ENCODE results near the gene KRT72. TPM values are rescaled to one million over a fixed set of nuclear protein-coding genes. Genes with fewer than 3 reads are reported as not detected.

The KRT72 gene
- total and polyA plus RNA-seq, 2 experiments from 2014 or later, result not detected

DNA sequence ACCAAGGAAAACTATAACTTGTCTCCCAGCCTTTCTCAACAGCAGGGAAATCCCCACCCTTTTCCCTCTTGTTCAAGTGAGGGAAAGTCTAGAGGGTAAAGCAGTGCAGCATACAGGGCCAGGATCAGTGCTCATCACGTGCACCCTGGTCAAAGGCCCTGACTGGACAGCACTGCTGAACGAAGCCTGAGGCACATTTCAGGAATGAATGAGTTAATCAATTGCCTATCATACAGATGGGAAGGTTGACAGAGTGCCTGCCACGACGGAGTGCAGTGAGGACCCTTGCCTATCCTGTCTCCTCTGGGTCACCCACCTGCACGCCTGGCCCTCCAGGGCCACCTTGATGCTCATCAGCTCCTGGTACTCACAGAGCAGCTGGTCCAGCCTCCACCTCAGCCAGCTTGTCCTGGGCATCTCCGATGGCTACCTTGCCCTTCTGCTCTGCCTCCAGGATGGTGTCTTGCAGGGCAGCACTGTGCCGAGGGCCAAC, 28.8 kb upstream of the KRT72 start:
- in situ Hi-C loops (cut with MboI), result no loop called here
- no peak overlapping the region for H3K27ac ChIP-seq
- no peaks in the 10 kb centered on the region for H3K9me2 ChIP-seq (ENCODE audit: insufficient read depth)
- no peak for TF ChIP-seq EZH2phosphoT487 (IDR thresholded peaks at IDR 0.05; ENCODE audit: insufficient read depth, low read depth)
- TF ChIP-seq EZH2 (IDR thresholded peaks at IDR 0.05; ENCODE audit: insufficient read depth, poor library complexity, severe bottlenecking), result no peak
- no peaks in the 10 kb centered on the region for H3F3A ChIP-seq (ENCODE audit: insufficient read depth)
- DNase-seq, result no peak
- H3K36me3 ChIP-seq (ENCODE audit: low read depth), result no peaks in the 10 kb centered on the region
- peaks cover 59% of the 10 kb centered on the region for H3K27me3 ChIP-seq (replicated peaks; ENCODE audit: insufficient read depth)
- H2AFZ ChIP-seq, result no peak overlapping the region
- H3K79me2 ChIP-seq (ENCODE audit: insufficient read depth), result no peaks in the 10 kb centered on the region
- no peak overlapping the region for H3K4me3 ChIP-seq
- H3K4me1 ChIP-seq (ENCODE audit: insufficient read depth), result no peaks in the 10 kb centered on the region
- no peak overlapping the region for H3K9ac ChIP-seq
- H4K20me1 ChIP-seq (ENCODE audit: insufficient read depth), result no peaks in the 10 kb centered on the region
- H3K4me2 ChIP-seq (ENCODE audit: unreplicated experiment), result no peak overlapping the region
- 43 to 44% methylated on average over 7 of the region's 7 CpGs for WGBS, 2 experiments (ENCODE audit: low coverage in 1 of 2, low lambda C conversion rate in 2 of 2, missing lambda C conversion rate in 2 of 2)
- no peaks in the 10 kb centered on the region for H3K9me3 ChIP-seq (ENCODE audit: low read depth)

DNA sequence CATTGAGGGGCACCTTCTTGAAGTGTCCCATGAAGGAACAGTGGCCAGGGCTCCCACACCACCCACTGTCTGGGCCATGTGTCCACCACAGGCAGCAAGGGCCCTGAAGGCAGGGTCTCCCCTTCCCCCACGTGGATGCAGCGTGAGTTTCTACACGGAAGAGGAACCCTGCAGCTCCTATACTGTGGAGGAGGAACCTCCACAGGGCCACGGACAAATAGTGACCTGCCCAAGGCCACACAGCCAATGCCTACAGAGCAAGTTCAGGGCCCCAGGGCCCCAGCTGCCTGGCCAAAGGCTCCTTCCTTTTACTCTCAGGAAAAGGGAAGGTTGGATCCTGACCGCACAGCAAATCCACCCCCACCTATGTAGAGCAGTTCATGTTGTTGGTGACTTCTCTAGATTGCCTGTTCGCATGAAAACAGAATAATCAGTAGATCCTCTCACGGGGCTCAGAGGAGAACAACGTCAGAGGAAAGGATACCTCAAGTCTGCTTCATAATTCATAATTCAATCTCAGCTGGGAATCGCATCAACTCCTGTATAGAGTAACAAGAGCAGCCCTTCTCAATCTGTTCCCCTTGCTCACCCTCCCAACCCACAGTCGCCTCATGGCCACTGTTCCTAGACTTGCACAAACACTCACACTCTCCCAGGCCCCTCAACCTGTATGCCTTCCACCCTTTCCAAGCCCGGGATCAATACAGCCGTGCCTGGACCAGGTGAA, 28.2 kb upstream of the KRT72 start:
- Histone ChIP-seq H4K20me1 (ENCODE audit: insufficient read depth) (no peaks in the 10 kb centered on the region), H3K27me3 (replicated peaks; ENCODE audit: insufficient read depth) (peaks cover 65% of the 10 kb centered on the region), H3K27ac (no peak overlapping the region), H3F3A (ENCODE audit: insufficient read depth) (no peaks in the 10 kb centered on the region), H3K9me2 (ENCODE audit: insufficient read depth) (no peaks in the 10 kb centered on the region), H3K4me2 (ENCODE audit: unreplicated experiment) (no peak overlapping the region), H3K9me3 (ENCODE audit: low read depth) (no peaks in the 10 kb centered on the region), H3K4me1 (ENCODE audit: insufficient read depth) (no peaks in the 10 kb centered on the region), H3K36me3 (ENCODE audit: low read depth) (no peaks in the 10 kb centered on the region), H3K4me3 (no peak overlapping the region), H3K79me2 (ENCODE audit: insufficient read depth) (no peaks in the 10 kb centered on the region), H2AFZ (no peak overlapping the region), H3K9ac (no peak overlapping the region)
- TF ChIP-seq EZH2 (IDR thresholded peaks at IDR 0.05; ENCODE audit: insufficient read depth, poor library complexity, severe bottlenecking), result no peak
- no peak for TF ChIP-seq EZH2phosphoT487 (IDR thresholded peaks at IDR 0.05; ENCODE audit: insufficient read depth, low read depth)
- in situ Hi-C loops (cut with MboI), result no loop called here
- 62 to 69% methylated on average over 10 to 12 of the region's 12 CpGs for WGBS, 2 experiments (ENCODE audit: low coverage in 1 of 2, low lambda C conversion rate in 2 of 2, missing lambda C conversion rate in 2 of 2)
- DNase-seq, result no peak

DNA sequence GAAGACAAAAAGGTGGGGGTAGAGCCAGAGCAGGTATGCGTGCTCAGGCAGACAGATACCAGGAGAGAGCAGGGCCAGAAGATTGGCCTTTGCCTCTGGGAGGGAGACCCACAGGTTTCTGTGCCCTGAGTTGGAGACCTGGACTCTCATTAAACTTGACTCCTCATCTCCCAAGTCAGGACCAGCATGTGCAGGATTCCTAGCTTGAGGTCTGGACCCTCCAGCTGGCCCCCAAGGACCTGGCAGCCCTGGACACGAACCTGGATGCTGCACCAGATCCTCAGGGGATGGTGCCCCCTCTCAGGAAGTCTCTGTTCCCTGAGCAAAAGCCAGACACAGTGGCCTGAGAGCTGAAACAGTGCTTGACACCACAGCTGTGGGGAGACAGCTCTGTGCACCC, 27.6 kb upstream of the KRT72 start:
- no peaks in the 10 kb centered on the region for H3K36me3 ChIP-seq (ENCODE audit: low read depth)
- no peak overlapping the region for H3K4me2 ChIP-seq (ENCODE audit: unreplicated experiment)
- H3K4me1 ChIP-seq (ENCODE audit: insufficient read depth), result no peaks in the 10 kb centered on the region
- no peak overlapping the region for H3K9ac ChIP-seq
- no peaks in the 10 kb centered on the region for H3F3A ChIP-seq (ENCODE audit: insufficient read depth)
- WGBS, 2 experiments (ENCODE audit: low coverage in 1 of 2, low lambda C conversion rate in 2 of 2, missing lambda C conversion rate in 2 of 2), result 35 to 45% methylated on average over 2 of the region's 2 CpGs
- no peak overlapping the region for H3K4me3 ChIP-seq
- no peaks in the 10 kb centered on the region for H3K9me3 ChIP-seq (ENCODE audit: low read depth)
- in situ Hi-C loops (cut with MboI), result no loop called here
- H2AFZ ChIP-seq, result no peak overlapping the region
- H3K27ac ChIP-seq, result no peak overlapping the region
- peaks cover 67% of the 10 kb centered on the region for H3K27me3 ChIP-seq (replicated peaks; ENCODE audit: insufficient read depth)
- no peaks in the 10 kb centered on the region for H4K20me1 ChIP-seq (ENCODE audit: insufficient read depth)
- no peaks in the 10 kb centered on the region for H3K9me2 ChIP-seq (ENCODE audit: insufficient read depth)
- no peaks in the 10 kb centered on the region for H3K79me2 ChIP-seq (ENCODE audit: insufficient read depth)
- no peak for DNase-seq
- TF ChIP-seq EZH2phosphoT487 (IDR thresholded peaks at IDR 0.05; ENCODE audit: insufficient read depth, low read depth), result no peak
- TF ChIP-seq EZH2 (IDR thresholded peaks at IDR 0.05; ENCODE audit: insufficient read depth, poor library complexity, severe bottlenecking), result no peak

DNA sequence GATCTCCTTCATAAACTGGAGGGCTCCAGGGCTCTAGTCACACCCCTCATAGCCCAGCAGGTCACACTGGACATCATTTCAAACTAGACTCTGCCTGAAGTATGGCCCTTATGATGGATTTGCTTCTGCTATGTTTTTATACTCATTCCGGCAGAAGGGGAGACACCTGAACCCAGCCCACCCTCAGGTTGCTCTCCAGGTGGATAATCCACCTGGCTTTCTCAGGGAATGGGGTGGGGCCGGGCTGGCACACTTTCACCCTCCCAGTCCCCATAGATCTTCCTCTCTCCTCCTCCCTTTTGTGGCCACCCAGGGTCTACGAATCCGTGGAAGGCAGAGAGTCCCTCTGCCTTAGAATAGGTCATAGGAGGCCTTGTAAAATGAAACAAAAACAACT, 26.8 kb upstream of the KRT72 start:
- Histone ChIP-seq H3K4me2 (ENCODE audit: unreplicated experiment) (no peak overlapping the region), H3K9ac (no peak overlapping the region), H3K27me3 (replicated peaks; ENCODE audit: insufficient read depth) (peaks cover 64% of the 10 kb centered on the region), H2AFZ (no peak overlapping the region), H3F3A (ENCODE audit: insufficient read depth) (no peaks in the 10 kb centered on the region), H3K79me2 (ENCODE audit: insufficient read depth) (no peaks in the 10 kb centered on the region), H3K27ac (no peak overlapping the region), H3K4me3 (no peak overlapping the region), H3K4me1 (ENCODE audit: insufficient read depth) (no peaks in the 10 kb centered on the region), H3K9me2 (ENCODE audit: insufficient read depth) (no peaks in the 10 kb centered on the region), H3K9me3 (ENCODE audit: low read depth) (peaks cover 2% of the 10 kb centered on the region), H4K20me1 (ENCODE audit: insufficient read depth) (no peaks in the 10 kb centered on the region), H3K36me3 (ENCODE audit: low read depth) (no peaks in the 10 kb centered on the region)
- no peak for TF ChIP-seq EZH2 (IDR thresholded peaks at IDR 0.05; ENCODE audit: insufficient read depth, poor library complexity, severe bottlenecking)
- no peak for TF ChIP-seq EZH2phosphoT487 (IDR thresholded peaks at IDR 0.05; ENCODE audit: insufficient read depth, low read depth)
- in situ Hi-C loops (cut with MboI), result no loop called here
- 22 to 26% methylated on average over 4 of the region's 4 CpGs for whole genome bisulfite sequencing, 2 experiments (ENCODE audit: low coverage in 1 of 2, low lambda C conversion rate in 2 of 2, missing lambda C conversion rate in 2 of 2)
- DNase-seq, result no peak
